Putamen (tissue), 1 donor: ENCODE results near the gene ZNF516.

ENCODE experiments used
- DNase-seq: peaks from one replicate; pipeline ENCODE4 v3.0.0-alpha.2; 2016; ENCODE audit warnings: low spot score

ZNF516 gene

GRCh38 chr18:76338088-76338487, 157.0 kb downstream of the ZNF516 start:
- no peak for DNase-seq

GRCh38 chr18:76335859-76336640, 159.0 kb downstream of the ZNF516 start:
- no peak for DNase-seq

GRCh38 chr18:76328140-76328539, 166.9 kb downstream of the ZNF516 start:
- no peak for DNase-seq

- no peak for DNase-seq
Measured at GRCh38 chr18:76323891-76324290, 171.2 kb downstream of the ZNF516 start.

- DNase-seq = no peak
Measured at GRCh38 chr18:76322686-76323085, 172.4 kb downstream of the ZNF516 start.

GRCh38 chr18:76319366-76319765, 175.7 kb downstream of the ZNF516 start:
- DNase-seq = no peak

GRCh38 chr18:76318607-76319006, 176.4 kb downstream of the ZNF516 start:
- DNase-seq = no peak

GRCh38 chr18:76317136-76317535, 177.9 kb downstream of the ZNF516 start:
- DNase-seq = peak; percentile 7

- no peak for DNase-seq
Measured at GRCh38 chr18:76315722-76316230, 179.3 kb downstream of the ZNF516 start.

- no peak for DNase-seq
Measured at GRCh38 chr18:76314496-76314895, 180.5 kb downstream of the ZNF516 start.

GRCh38 chr18:76314015-76314414, 181.0 kb downstream of the ZNF516 start:
- DNase-seq = no peak
